OCI-LY3 (cell line): ENCODE data around the gene PPM1K.

ENCODE experiments used
- EZH2phosphoT487 ChIP-seq: fragments of 200-600 bp; shearing (Covaris generic); IDR thresholded peaks from 2 replicates; pipeline ENCODE4 v1.6.1; 2018; ENCODE audit warnings: antibody characterized with exemption, mixed run types, low read depth
- TF ChIP-seq, protein P1 (sequence below): fragments of 200-600, 300-600 bp; sonication (generic); IDR thresholded peaks from 2 replicates; pipeline ENCODE4 v1.5.1; 2014; ENCODE audit warnings: antibody characterized with exemption, low read length, low read depth

DNA sequence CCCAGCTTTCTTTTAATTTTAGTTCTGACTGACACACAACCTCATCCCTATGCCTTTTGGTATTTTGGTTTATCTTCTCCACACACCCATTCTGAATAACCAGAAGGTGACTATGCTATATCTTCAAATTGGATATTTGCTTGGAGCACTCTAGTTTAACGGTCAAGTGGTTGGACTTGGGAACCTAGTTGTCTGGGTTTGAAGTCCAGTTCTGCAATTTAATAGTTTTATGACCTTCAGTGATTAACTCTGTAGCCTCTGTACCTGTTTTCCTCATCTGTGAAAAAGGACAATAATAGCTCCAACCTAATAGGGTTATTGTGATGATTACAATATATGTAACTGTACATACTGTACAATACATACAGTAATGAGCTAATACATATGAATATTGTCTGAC lies 20.0 kb downstream of the PPM1K start:
- TF ChIP-seq, protein P1, sequence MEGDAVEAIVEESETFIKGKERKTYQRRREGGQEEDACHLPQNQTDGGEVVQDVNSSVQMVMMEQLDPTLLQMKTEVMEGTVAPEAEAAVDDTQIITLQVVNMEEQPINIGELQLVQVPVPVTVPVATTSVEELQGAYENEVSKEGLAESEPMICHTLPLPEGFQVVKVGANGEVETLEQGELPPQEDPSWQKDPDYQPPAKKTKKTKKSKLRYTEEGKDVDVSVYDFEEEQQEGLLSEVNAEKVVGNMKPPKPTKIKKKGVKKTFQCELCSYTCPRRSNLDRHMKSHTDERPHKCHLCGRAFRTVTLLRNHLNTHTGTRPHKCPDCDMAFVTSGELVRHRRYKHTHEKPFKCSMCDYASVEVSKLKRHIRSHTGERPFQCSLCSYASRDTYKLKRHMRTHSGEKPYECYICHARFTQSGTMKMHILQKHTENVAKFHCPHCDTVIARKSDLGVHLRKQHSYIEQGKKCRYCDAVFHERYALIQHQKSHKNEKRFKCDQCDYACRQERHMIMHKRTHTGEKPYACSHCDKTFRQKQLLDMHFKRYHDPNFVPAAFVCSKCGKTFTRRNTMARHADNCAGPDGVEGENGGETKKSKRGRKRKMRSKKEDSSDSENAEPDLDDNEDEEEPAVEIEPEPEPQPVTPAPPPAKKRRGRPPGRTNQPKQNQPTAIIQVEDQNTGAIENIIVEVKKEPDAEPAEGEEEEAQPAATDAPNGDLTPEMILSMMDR, result no peak
- no peak for TF ChIP-seq EZH2phosphoT487
